Fibroblast of lung (primary cell): Measurements from ENCODE around the gene PTGFR. TPM values are rescaled to one million over a fixed set of nuclear protein-coding genes. Genes with fewer than 3 reads are reported as not detected.

Source experiments
- DNase-seq, 2 donors: peaks; one replicate each; pipeline versions ENCODE4 v3.0.0 to v3.0.0-alpha.2; 2010; ENCODE audit warnings: low read depth in 2 of 2
- H2AFZ ChIP-seq: 2 replicates; pipeline ENCODE4 v1.5.1; 2012; ENCODE audit warnings: low read length, control low read depth, inconsistent platforms
- H3K27ac ChIP-seq: 2 replicates; pipeline ENCODE4 v1.5.1; 2011; ENCODE audit warnings: low read length, control low read depth; ENCODE audit not compliant: insufficient read depth
- H3K27me3 ChIP-seq: 2 replicates; pipeline ENCODE4 v1.5.1; 2011; ENCODE audit warnings: mild to moderate bottlenecking, low read length; ENCODE audit not compliant: control insufficient read depth, insufficient read depth
- H3K36me3 ChIP-seq: 2 replicates; pipeline ENCODE4 v1.5.1; 2011; ENCODE audit warnings: low read length; ENCODE audit not compliant: control insufficient read depth, insufficient read depth
- H3K4me1 ChIP-seq: 2 replicates; pipeline ENCODE4 v1.5.1; 2011; ENCODE audit warnings: low read length; ENCODE audit not compliant: control insufficient read depth, insufficient read depth; ENCODE audit errors: extremely low read depth
- H3K4me2 ChIP-seq: 2 replicates; pipeline ENCODE4 v1.5.1; 2011; ENCODE audit warnings: low read length, control low read depth; ENCODE audit not compliant: insufficient read depth; ENCODE audit errors: extremely low read depth
- H3K4me3 ChIP-seq, 4 experiments: fragments of 200-600 bp in 1 of 4; sonication (generic) in 1 of 4; replicated peaks in 1 of 4; 2 replicates each; pipeline ENCODE4 v1.5.1; 2011 to 2016; ENCODE audit warnings: low read length in 4 of 4, low read depth in 3 of 4, mild to moderate bottlenecking in 3 of 4, control low read depth in 2 of 4, inconsistent platforms in 1 of 4, mixed read lengths in 1 of 4; ENCODE audit not compliant: insufficient read depth in 1 of 4; ENCODE audit errors: control extremely low read depth in 1 of 4
- H3K79me2 ChIP-seq: 2 replicates; pipeline ENCODE4 v1.5.1; 2012; ENCODE audit warnings: mild to moderate bottlenecking, low read length, inconsistent platforms; ENCODE audit not compliant: control insufficient read depth, insufficient read depth
- H3K9ac ChIP-seq: 2 replicates; pipeline ENCODE4 v1.5.1; 2011; ENCODE audit warnings: mild to moderate bottlenecking, low read length, control low read depth; ENCODE audit not compliant: insufficient read depth
- H3K9me3 ChIP-seq: 2 replicates; pipeline ENCODE4 v1.5.1; 2012; ENCODE audit warnings: low read depth, low read length; ENCODE audit not compliant: control insufficient read depth, insufficient read depth
- H4K20me1 ChIP-seq: 2 replicates; pipeline ENCODE4 v1.5.1; 2011; ENCODE audit warnings: low read length; ENCODE audit not compliant: control insufficient read depth, insufficient read depth; ENCODE audit errors: extremely low read depth
- CTCF ChIP-seq, 2 donors: IDR thresholded peaks in 1 of 2; conservative IDR thresholded peaks in 1 of 2; 1 replicate in 1 of 2; 2 replicates in 1 of 2; pipeline ENCODE4 v1.5.1; 2011 to 2012; ENCODE audit warnings: low read length in 2 of 2, control low read depth in 1 of 2, inconsistent platforms in 1 of 2, low read depth in 1 of 2, mild to moderate bottlenecking in 1 of 2
- EZH2 ChIP-seq: IDR thresholded peaks from 2 replicates; pipeline ENCODE4 v1.5.1; 2012; ENCODE audit warnings: low read length, control low read depth, mild to moderate bottlenecking; ENCODE audit errors: missing control alignments
- polyA plus RNA-seq, 2 donors: library from polyadenylated mRNA; depleted of rRNA in 1 of 2; stranded (reverse) in 1 of 2; unstranded in 1 of 2; fragments of >200 nt; gene quantifications; 2 replicates each; pipeline ENCODE4 v1.2.1, GENCODE V29; 2011 to 2012; ENCODE audit warnings: missing spikeins in 1 of 2
- total RNA-seq: library from RNA; depleted of rRNA; stranded (reverse); fragments of >200 nt; gene quantifications from 2 replicates; pipeline ENCODE4 v1.2.1, GENCODE V29; 2014

Gene PTGFR
- total and polyA plus RNA-seq, 2 donors (not counting 1 experiment from before 2014, with no cell fraction given), result 4.1 to 32.7 TPM

DNA sequence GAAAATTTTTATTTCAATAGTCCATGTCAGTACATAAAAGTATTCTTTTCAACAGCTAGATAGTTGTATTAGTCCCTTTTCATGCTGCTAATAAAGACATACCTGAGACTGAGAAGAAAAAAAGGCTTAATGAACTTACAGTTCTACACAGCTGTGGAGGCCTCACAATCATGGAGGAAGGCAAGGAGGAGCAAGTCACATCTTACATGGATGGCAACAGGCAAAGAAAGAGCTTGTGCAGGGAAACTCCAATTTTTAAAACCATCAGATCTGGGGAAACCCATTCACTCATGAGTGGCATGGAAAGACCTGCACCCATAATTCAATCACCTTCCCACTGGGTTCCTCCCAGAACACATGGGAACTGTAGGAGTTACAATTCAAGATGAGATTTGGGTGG is 50.7 kb downstream of the PTGFR start:
- Histone ChIP-seq H3K79me2 (no peaks in the 10 kb centered on the region), H3K9ac (no peak overlapping the region), H3K36me3 (no peaks in the 10 kb centered on the region), H3K27ac (no peak overlapping the region), H3K9me3 (no peaks in the 10 kb centered on the region), H4K20me1 (no peaks in the 10 kb centered on the region), H2AFZ (no peak overlapping the region), H3K4me1 (no peaks in the 10 kb centered on the region), H3K4me2 (no peak overlapping the region), H3K27me3 (no peaks in the 10 kb centered on the region), H3K4me3 (no peak overlapping the region)
- DNase-seq, result no peak
- no peak for TF ChIP-seq CTCF (conservative IDR thresholded peaks at IDR 0.05 in 1 of 2, IDR thresholded peaks at IDR 0.05 in 1 of 2; ENCODE audit: low read depth in 1 of 2, low read length in 2 of 2)
- no peak for TF ChIP-seq EZH2

DNA sequence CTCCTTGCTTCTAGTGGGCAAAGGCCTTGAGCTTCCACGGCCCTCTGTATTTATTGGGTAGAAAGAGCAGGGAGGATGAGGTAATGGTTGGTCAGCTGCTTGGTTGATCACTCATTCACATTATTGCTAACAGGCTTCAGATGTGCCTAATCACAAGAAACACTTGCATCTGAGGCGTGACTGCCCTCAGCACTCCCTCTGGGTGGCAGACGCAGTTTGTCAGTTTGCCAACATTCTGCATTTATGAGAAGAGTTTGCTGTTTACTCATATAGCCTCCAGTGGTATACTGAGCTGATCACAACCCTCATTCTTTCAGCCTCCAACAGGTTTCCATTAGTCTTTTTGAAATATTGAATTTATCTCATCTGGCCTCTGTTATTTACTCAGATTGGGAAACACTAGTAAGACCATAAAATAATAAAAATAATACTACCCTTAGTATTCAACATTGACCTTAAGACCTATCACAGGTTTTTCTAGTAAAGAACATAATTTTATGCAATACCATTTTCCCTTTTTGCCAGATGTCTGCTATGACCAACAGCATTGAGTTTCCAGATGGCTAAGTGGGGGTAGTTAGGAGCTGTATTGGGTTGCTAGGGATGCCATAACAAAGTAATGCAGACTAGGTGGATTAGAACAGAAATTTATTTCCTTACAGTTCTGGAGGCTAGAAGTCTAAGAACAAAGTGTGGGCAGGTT is 53.3 kb downstream of the PTGFR start:
- H4K20me1 ChIP-seq, result no peaks in the 10 kb centered on the region
- no peaks in the 10 kb centered on the region for H3K4me1 ChIP-seq
- no peaks in the 10 kb centered on the region for H3K9me3 ChIP-seq
- no peak for TF ChIP-seq CTCF (conservative IDR thresholded peaks at IDR 0.05 in 1 of 2, IDR thresholded peaks at IDR 0.05 in 1 of 2; ENCODE audit: low read depth in 1 of 2, low read length in 2 of 2)
- no peak overlapping the region for H3K9ac ChIP-seq
- no peaks in the 10 kb centered on the region for H3K36me3 ChIP-seq
- no peak overlapping the region for H3K4me2 ChIP-seq
- H3K4me3 ChIP-seq, result no peak overlapping the region
- no peak for DNase-seq
- no peak overlapping the region for H3K27ac ChIP-seq
- H2AFZ ChIP-seq, result no peak overlapping the region
- H3K79me2 ChIP-seq, result no peaks in the 10 kb centered on the region
- H3K27me3 ChIP-seq, result no peaks in the 10 kb centered on the region

- H3K4me2 ChIP-seq, result no peak overlapping the region
- no peak overlapping the region for H3K9ac ChIP-seq
- no peak for DNase-seq
- no peaks in the 10 kb centered on the region for H3K27me3 ChIP-seq
- no peak overlapping the region for H3K27ac ChIP-seq
- no peaks in the 10 kb centered on the region for H4K20me1 ChIP-seq
- no peaks in the 10 kb centered on the region for H3K4me1 ChIP-seq
- no peak overlapping the region for H2AFZ ChIP-seq
- no peaks in the 10 kb centered on the region for H3K36me3 ChIP-seq
- no peak for TF ChIP-seq CTCF (conservative IDR thresholded peaks at IDR 0.05 in 1 of 2, IDR thresholded peaks at IDR 0.05 in 1 of 2; ENCODE audit: low read depth in 1 of 2, low read length in 2 of 2)
- no peak for TF ChIP-seq EZH2
- no peaks in the 10 kb centered on the region for H3K79me2 ChIP-seq
- H3K9me3 ChIP-seq, result no peaks in the 10 kb centered on the region
- H3K4me3 ChIP-seq, result no peak overlapping the region
Observed at GRCh38 chr1:78547081-78547480, 56.3 kb downstream of the PTGFR start.
